Measurements from ENCODE around the gene KCNG2. TPM values are rescaled to one million over a fixed set of nuclear protein-coding genes. Genes with fewer than 3 reads are reported as not detected.

Gene KCNG2
- total RNA-seq, 1 experiment from 2014 or later = not detected

DNA sequence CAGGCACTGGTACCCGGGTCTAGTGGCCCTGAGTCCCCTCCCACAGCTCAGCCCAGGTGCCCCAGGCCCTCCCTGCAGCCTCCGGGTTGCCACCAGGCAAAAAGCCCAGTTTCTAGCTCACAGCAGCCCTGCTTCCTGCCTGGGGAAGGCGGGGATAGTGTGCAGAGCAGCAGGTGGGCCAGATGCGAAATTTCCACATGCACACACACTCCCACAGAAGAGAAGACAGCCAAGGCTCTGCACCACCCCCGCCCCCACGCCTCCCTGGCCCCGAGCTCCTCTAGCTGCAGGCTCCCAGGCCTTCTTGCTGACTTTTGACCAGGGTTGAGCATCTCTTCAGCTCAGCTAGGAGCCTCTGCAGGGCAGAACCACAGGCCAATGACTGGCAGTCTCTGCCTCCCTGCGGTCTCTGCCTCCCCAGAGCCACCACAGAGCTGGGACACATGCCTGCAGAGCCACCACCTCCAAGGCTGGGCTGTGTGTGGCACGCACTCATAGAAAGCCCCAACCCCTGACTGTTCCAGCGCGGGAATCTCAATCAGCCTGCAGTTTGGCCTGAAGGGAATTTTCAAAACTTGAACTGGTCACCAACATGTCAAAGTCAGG, 146.5 kb downstream of the KCNG2 start:
- peaks cover 12% of the 10 kb centered on the region; the same call in 1 of the 2 replicates for H3K79me2 ChIP-seq (ENCODE audit: low read depth)
- ChIA-PET CTCF (no interaction called here), POLR2A (ENCODE audit: unreplicated experiment) (no interaction called here)
- no TSS peak for BruUV-seq (replicated peaks)
- H3K9me2 ChIP-seq (ENCODE audit: insufficient read depth) = no peaks in the 10 kb centered on the region
- DNase-seq = no peak
- peaks cover 10% of the 10 kb centered on the region; the same call in 1 of the 2 replicates for H3K4me1 ChIP-seq (replicated peaks; ENCODE audit: insufficient read depth)
- no peak overlapping the region for H2AFZ ChIP-seq
- intact Hi-C loops (cut with micrococcal nuclease; ENCODE audit: unreplicated experiment) = no loop called here
- H3K27me3 ChIP-seq (ENCODE audit: insufficient read depth, low read depth) = no peaks in the 10 kb centered on the region
- H3K36me3 ChIP-seq (ENCODE audit: low read depth) = no peaks in the 10 kb centered on the region
- H3K4me3 ChIP-seq = no peak overlapping the region
- 0 out of 2 replicates have a peak, but pooled peaks cover 3% of the 10 kb centered on the region for H4K20me1 ChIP-seq (ENCODE audit: insufficient read depth)
- TF ChIP-seq, protein P1, sequence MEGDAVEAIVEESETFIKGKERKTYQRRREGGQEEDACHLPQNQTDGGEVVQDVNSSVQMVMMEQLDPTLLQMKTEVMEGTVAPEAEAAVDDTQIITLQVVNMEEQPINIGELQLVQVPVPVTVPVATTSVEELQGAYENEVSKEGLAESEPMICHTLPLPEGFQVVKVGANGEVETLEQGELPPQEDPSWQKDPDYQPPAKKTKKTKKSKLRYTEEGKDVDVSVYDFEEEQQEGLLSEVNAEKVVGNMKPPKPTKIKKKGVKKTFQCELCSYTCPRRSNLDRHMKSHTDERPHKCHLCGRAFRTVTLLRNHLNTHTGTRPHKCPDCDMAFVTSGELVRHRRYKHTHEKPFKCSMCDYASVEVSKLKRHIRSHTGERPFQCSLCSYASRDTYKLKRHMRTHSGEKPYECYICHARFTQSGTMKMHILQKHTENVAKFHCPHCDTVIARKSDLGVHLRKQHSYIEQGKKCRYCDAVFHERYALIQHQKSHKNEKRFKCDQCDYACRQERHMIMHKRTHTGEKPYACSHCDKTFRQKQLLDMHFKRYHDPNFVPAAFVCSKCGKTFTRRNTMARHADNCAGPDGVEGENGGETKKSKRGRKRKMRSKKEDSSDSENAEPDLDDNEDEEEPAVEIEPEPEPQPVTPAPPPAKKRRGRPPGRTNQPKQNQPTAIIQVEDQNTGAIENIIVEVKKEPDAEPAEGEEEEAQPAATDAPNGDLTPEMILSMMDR (conservative IDR thresholded peaks at IDR 0.05) = no peak
- no peak for TF ChIP-seq EZH2 (IDR thresholded peaks at IDR 0.05; ENCODE audit: low read depth)
- no peak overlapping the region for H3K27ac ChIP-seq
- peaks cover 5% of the 10 kb centered on the region for H3F3A ChIP-seq (ENCODE audit: insufficient read depth, low read depth)
- H3K9me3 ChIP-seq (ENCODE audit: insufficient read depth, low read depth) = no peaks in the 10 kb centered on the region
- no peak overlapping the region for H3K4me2 ChIP-seq

DNA sequence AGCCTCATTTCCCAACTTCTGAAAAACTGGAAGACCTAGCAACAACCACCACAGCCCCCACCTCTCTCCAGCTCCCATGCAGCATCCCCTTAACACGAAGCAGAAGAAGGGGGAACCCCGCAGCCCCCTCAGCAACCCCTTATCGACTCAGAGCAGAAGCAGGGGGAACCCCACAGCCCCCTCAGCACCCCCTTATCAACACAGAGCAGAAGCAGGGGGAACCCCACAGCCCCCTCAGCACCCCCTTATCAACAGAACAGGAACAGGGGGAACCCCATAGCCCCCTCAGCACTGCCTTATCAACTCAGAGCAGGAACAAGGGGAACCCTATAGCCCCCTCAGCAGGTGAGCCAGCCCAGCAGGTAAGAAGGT, 147.0 kb downstream of the KCNG2 start:
- ChIA-PET POLR2A (ENCODE audit: unreplicated experiment) (no interaction called here), CTCF (no interaction called here)
- no peaks in the 10 kb centered on the region for H3K9me3 ChIP-seq (ENCODE audit: insufficient read depth, low read depth)
- H3K79me2 ChIP-seq (ENCODE audit: low read depth) = peaks cover 17% of the 10 kb centered on the region; the same call in 1 of the 2 replicates
- H3K9me2 ChIP-seq (ENCODE audit: insufficient read depth) = no peaks in the 10 kb centered on the region
- no TSS peak for BruUV-seq (replicated peaks)
- intact Hi-C loops (cut with micrococcal nuclease; ENCODE audit: unreplicated experiment) = no loop called here
- TF ChIP-seq EZH2 (IDR thresholded peaks at IDR 0.05; ENCODE audit: low read depth) = no peak
- TF ChIP-seq, protein P1 (conservative IDR thresholded peaks at IDR 0.05) = no peak
- H3K27me3 ChIP-seq (ENCODE audit: insufficient read depth, low read depth) = no peaks in the 10 kb centered on the region
- no peaks in the 10 kb centered on the region for H4K20me1 ChIP-seq (ENCODE audit: insufficient read depth)
- no peak overlapping the region for H3K4me2 ChIP-seq
- no peak overlapping the region for H3K4me3 ChIP-seq
- H3K27ac ChIP-seq = no peak overlapping the region
- H2AFZ ChIP-seq = no peak overlapping the region
- DNase-seq = no peak
- H3K36me3 ChIP-seq (ENCODE audit: low read depth) = no peaks in the 10 kb centered on the region
- H3K4me1 ChIP-seq (replicated peaks; ENCODE audit: insufficient read depth) = peaks cover 10% of the 10 kb centered on the region; the same call in 1 of the 2 replicates
- H3F3A ChIP-seq (ENCODE audit: insufficient read depth, low read depth) = peaks cover 5% of the 10 kb centered on the region

DNA sequence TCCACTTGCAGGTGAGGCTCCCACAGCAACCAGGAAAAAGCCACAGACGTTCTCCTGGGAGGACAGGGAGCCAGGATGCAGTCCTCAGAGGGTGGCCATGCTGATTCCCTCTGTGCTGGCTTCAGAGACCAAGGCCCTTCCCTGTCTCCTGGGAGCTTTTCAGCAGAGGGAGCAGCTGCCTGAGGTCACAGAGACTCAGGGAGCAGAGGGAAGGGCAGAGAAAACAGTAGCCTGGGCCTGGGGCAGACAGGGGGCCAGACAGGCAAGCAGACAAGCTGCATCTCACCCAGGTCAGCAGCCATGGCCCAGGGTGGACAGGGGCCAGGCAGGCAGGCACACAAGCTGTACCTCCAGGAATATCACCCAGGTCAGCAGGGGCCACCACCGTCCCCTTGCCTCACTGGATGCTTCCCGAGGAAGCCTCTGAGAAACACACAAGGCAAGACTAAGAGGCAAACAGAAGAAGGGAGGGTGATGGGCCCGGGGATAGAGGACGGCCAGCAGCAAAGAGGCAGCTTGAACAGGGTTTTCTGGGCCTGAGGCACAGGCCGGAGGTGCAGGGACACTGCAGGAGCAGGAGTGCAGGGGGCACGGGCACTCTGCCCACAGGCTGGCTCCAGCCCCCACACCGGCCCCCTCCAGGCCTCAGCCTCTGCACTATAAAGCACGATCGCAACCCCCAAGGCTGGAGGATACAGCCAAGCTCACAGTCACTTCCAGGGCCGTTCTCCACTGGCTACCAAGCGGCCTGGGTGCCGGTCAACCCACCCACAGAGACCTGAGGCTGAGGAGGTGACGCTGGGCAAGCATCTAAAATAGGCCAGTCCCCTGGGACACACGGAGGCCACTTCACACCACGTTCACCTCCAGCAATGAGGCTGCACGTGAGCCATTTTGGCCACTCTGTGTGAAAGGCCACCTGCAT, 147.6 kb downstream of the KCNG2 start:
- CTCF ChIA-PET = no interaction called here
- H3K36me3 ChIP-seq (ENCODE audit: low read depth) = no peaks in the 10 kb centered on the region
- peaks cover 5% of the 10 kb centered on the region for H3F3A ChIP-seq (ENCODE audit: insufficient read depth, low read depth)
- no peak overlapping the region for H3K4me2 ChIP-seq
- no peak overlapping the region for H3K4me3 ChIP-seq
- 0 out of 2 replicates have a peak, but pooled peaks cover 4% of the 10 kb centered on the region for H4K20me1 ChIP-seq (ENCODE audit: insufficient read depth)
- peaks cover 13% of the 10 kb centered on the region; the same call in 1 of the 2 replicates for H3K4me1 ChIP-seq (replicated peaks; ENCODE audit: insufficient read depth)
- intact Hi-C loops (cut with micrococcal nuclease; ENCODE audit: unreplicated experiment) = no loop called here
- POLR2A ChIA-PET (ENCODE audit: unreplicated experiment) = no interaction called here
- no TSS peak for BruUV-seq (replicated peaks)
- peaks cover 23% of the 10 kb centered on the region; the same call in 1 of the 2 replicates for H3K79me2 ChIP-seq (ENCODE audit: low read depth)
- no peak for DNase-seq
- H3K27me3 ChIP-seq (ENCODE audit: insufficient read depth, low read depth) = no peaks in the 10 kb centered on the region
- no peaks in the 10 kb centered on the region for H3K9me3 ChIP-seq (ENCODE audit: insufficient read depth, low read depth)
- H2AFZ ChIP-seq = no peak overlapping the region
- no peaks in the 10 kb centered on the region for H3K9me2 ChIP-seq (ENCODE audit: insufficient read depth)
- no peak for TF ChIP-seq EZH2 (IDR thresholded peaks at IDR 0.05; ENCODE audit: low read depth)
- TF ChIP-seq, protein P1 (conservative IDR thresholded peaks at IDR 0.05) = no peak
- H3K27ac ChIP-seq = no peak overlapping the region
